KOPT-K1 (cell line): ENCODE measurements around the gene MMP17.

Source experiments
- H3K27ac ChIP-seq: fragments of 200-600 bp; sonication (generic); 2 replicates; pipeline ENCODE4 v1.5.1; 2016; ENCODE audit warnings: antibody characterized with exemption, mild to moderate bottlenecking, low read depth, low read length; ENCODE audit not compliant: poor library complexity, severe bottlenecking
- H3K36me3 ChIP-seq: fragments of 200-600 bp; sonication (generic); 2 replicates; pipeline ENCODE4 v1.5.1; 2017; ENCODE audit warnings: antibody characterized with exemption, mild to moderate bottlenecking, low read length, moderate library complexity; ENCODE audit not compliant: insufficient read depth
- H3K9me3 ChIP-seq: fragments of 200-600 bp; sonication (generic); 2 replicates; pipeline ENCODE4 v1.5.1; 2017; ENCODE audit warnings: antibody characterized with exemption, low read length, mild to moderate bottlenecking; ENCODE audit not compliant: insufficient read depth, poor library complexity, severe bottlenecking

Gene MMP17

GRCh38 chr12:131845121-131845520 lies 16.9 kb downstream of the MMP17 start:
- H3K27ac ChIP-seq: no peak overlapping the region
- no peaks in the 10 kb centered on the region for H3K36me3 ChIP-seq
- H3K9me3 ChIP-seq: no peaks in the 10 kb centered on the region

- H3K27ac ChIP-seq: no peak overlapping the region
- no peaks in the 10 kb centered on the region for H3K9me3 ChIP-seq
- H3K36me3 ChIP-seq: no peaks in the 10 kb centered on the region
These were observed 19.3 kb downstream of the MMP17 start for GRCh38 chr12:131847456-131847855.

- no peaks in the 10 kb centered on the region for H3K36me3 ChIP-seq
- H3K9me3 ChIP-seq: no peaks in the 10 kb centered on the region
- H3K27ac ChIP-seq: no peak overlapping the region
These were observed 20.6 kb downstream of the MMP17 start for GRCh38 chr12:131848753-131849152.

- Histone ChIP-seq H3K36me3 (no peaks in the 10 kb centered on the region), H3K27ac (no peak overlapping the region), H3K9me3 (no peaks in the 10 kb centered on the region)
These were observed 21.7 kb downstream of the MMP17 start for GRCh38 chr12:131849700-131850553.

- Histone ChIP-seq H3K36me3 (no peaks in the 10 kb centered on the region), H3K27ac (no peak overlapping the region)
These were observed 22.8 kb downstream of the MMP17 start for GRCh38 chr12:131850856-131851559.

GRCh38 chr12:131851741-131852550 lies 23.8 kb downstream of the MMP17 start:
- Histone ChIP-seq H3K27ac (peak overlapping the region; percentile 55), H3K36me3 (no peaks in the 10 kb centered on the region), H3K9me3 (no peaks in the 10 kb centered on the region)

More at GRCh38 chr12:131850856-131851559, 22.8 kb downstream of the MMP17 start:
- H3K9me3 ChIP-seq: no peaks in the 10 kb centered on the region

GRCh38 chr12:131852551-131853299 lies 24.5 kb downstream of the MMP17 start:
- Histone ChIP-seq H3K36me3 (no peaks in the 10 kb centered on the region), H3K9me3 (no peaks in the 10 kb centered on the region), H3K27ac (peak overlapping the region; percentile 55)

- Histone ChIP-seq H3K36me3 (no peaks in the 10 kb centered on the region), H3K27ac (no peak overlapping the region), H3K9me3 (no peaks in the 10 kb centered on the region)
These were observed 25.9 kb downstream of the MMP17 start for GRCh38 chr12:131853832-131854797.

GRCh38 chr12:131854861-131855476 lies 26.8 kb downstream of the MMP17 start:
- Histone ChIP-seq H3K9me3 (no peaks in the 10 kb centered on the region), H3K36me3 (no peaks in the 10 kb centered on the region), H3K27ac (no peak overlapping the region)

GRCh38 chr12:131855521-131856142 lies 27.4 kb downstream of the MMP17 start:
- H3K9me3 ChIP-seq: no peaks in the 10 kb centered on the region
- H3K27ac ChIP-seq: no peak overlapping the region
- H3K36me3 ChIP-seq: no peaks in the 10 kb centered on the region

- H3K27ac ChIP-seq: no peak overlapping the region
- H3K36me3 ChIP-seq: no peaks in the 10 kb centered on the region
- no peaks in the 10 kb centered on the region for H3K9me3 ChIP-seq
These were observed 28.3 kb downstream of the MMP17 start for GRCh38 chr12:131856366-131857097.
